Renal pelvis (tissue), 12 donors: ENCODE data around the gene BRD1. TPM values are rescaled to one million over a fixed set of nuclear protein-coding genes. Genes with fewer than 3 reads are reported as not detected.

Experiments used
- DNase-seq: peaks from one replicate; pipeline ENCODE4 v3.0.0-alpha.2; 2013
- long read RNA-seq, 16 experiments: transcript quantifications; one replicate each; lab custom pipeline, GENCODE V29; 2026
- polyA plus RNA-seq, 3 donors: library from polyadenylated mRNA; unstranded; fragments of 120-200 nt; gene quantifications; one replicate each; pipeline ENCODE4 v1.2.1, GENCODE V29; 2013; ENCODE audit not compliant: insufficient read length in 3 of 3

The BRD1 gene
- polyA plus RNA-seq, result 10 to 100 TPM; 38.2 to 43.4 (median 38.6) TPM
- long read RNA-seq, donor 1, partial matches to known transcripts, result 5 of 5 reads
- long read RNA-seq, donor 1, other reads (novel, unspliced or antisense), result 0 of 5 reads
- long read RNA-seq, donor 2, full-length matches to known transcripts, result 1 of 1 reads
- long read RNA-seq, donor 2, partial matches to known transcripts, result 0 of 1 reads
- long read RNA-seq, donor 2, other reads (novel, unspliced or antisense), result 0 of 1 reads
- long read RNA-seq, donor 3, full-length matches to known transcripts, result 2 of 2 reads
- long read RNA-seq, donor 3, partial matches to known transcripts, result 0 of 2 reads
- long read RNA-seq, donor 3, other reads (novel, unspliced or antisense), result 0 of 2 reads
- long read RNA-seq, donor 4, full-length matches to known transcripts, result 1 of 7 reads
- long read RNA-seq, donor 4, partial matches to known transcripts, result 6 of 7 reads
- long read RNA-seq, donor 4, other reads (novel, unspliced or antisense), result 0 of 7 reads
- long read RNA-seq, donor 5, full-length matches to known transcripts, result 1 of 1 reads
- long read RNA-seq, donor 5, partial matches to known transcripts, result 0 of 1 reads
- long read RNA-seq, donor 5, other reads (novel, unspliced or antisense), result 0 of 1 reads
- long read RNA-seq, donor 6, full-length matches to known transcripts, result 2 of 11 reads
- long read RNA-seq, donor 6, partial matches to known transcripts, result 9 of 11 reads
- long read RNA-seq, donor 6, other reads (novel, unspliced or antisense), result 0 of 11 reads
- long read RNA-seq, donor 7, full-length matches to known transcripts, result 1 of 1 reads
- long read RNA-seq, donor 7, partial matches to known transcripts, result 0 of 1 reads
- long read RNA-seq, donor 7, other reads (novel, unspliced or antisense), result 0 of 1 reads
- long read RNA-seq, donor 8, partial matches to known transcripts, result 5 of 5 reads
- long read RNA-seq, donor 8, other reads (novel, unspliced or antisense), result 0 of 5 reads
- long read RNA-seq, donor 9, full-length matches to known transcripts, result 1 of 12 reads
- long read RNA-seq, donor 9, partial matches to known transcripts, result 11 of 12 reads
- long read RNA-seq, donor 9, other reads (novel, unspliced or antisense), result 0 of 12 reads
- long read RNA-seq, donor 10, partial matches to known transcripts, result 16 of 16 reads
- long read RNA-seq, donor 10, other reads (novel, unspliced or antisense), result 0 of 16 reads
- long read RNA-seq, donor 11, result 0 reads
- long read RNA-seq, donor 12, full-length matches to known transcripts, result 2 of 10 reads
- long read RNA-seq, donor 12, partial matches to known transcripts, result 8 of 10 reads
- long read RNA-seq, donor 12, other reads (novel, unspliced or antisense), result 0 of 10 reads
- long read RNA-seq, donor 13, partial matches to known transcripts, result 10 of 10 reads
- long read RNA-seq, donor 13, other reads (novel, unspliced or antisense), result 0 of 10 reads
- long read RNA-seq, donor 14, full-length matches to known transcripts, result 2 of 14 reads
- long read RNA-seq, donor 14, partial matches to known transcripts, result 12 of 14 reads
- long read RNA-seq, donor 14, other reads (novel, unspliced or antisense), result 0 of 14 reads
- long read RNA-seq, donor 15, full-length matches to known transcripts, result 2 of 8 reads
- long read RNA-seq, donor 15, partial matches to known transcripts, result 6 of 8 reads
- long read RNA-seq, donor 15, other reads (novel, unspliced or antisense), result 0 of 8 reads
- long read RNA-seq, donor 16, partial matches to known transcripts, result 8 of 8 reads
- long read RNA-seq, donor 16, other reads (novel, unspliced or antisense), result 0 of 8 reads

DNA sequence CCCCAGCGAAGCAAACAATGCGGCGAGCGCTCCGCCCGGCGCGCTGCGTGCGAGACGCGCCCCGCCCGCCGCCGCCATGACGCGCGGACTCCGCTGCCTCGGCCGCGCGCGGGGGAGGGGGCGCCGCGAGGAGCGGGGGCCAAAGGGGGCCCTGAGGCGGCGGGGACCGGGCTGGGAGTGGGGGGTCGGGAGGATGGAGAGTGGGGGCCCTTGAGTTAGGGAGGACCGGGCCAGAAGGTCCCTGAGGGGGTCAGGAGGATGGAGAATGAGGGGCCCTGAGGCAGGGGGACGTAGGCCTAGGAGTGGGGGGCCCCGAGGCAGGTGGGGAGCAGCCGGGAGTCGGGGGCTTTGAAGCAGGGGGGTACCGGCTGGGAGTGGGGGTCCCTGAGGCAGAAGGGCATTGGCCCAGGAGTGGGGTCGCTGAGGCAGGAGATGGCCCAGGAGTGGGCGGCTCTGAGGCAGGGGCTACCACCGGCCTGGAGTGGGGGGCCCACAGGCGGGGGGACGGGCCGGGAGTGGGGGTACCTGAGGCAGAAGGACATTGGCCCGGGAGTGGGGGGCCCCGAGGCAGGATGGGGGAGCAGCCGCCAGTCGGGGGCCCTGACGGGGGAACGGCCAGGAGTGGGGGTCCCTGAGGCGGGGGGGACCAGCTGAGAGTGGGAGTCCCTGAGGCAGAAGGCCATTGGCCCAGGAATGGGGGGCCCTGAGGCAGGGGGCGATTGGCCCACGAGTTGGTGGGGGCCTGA, at the start of gene BRD1:
BRD1 (minus strand) TSS at position 21 of the 746 bp plus-strand sequence. CDS start 3,556 bp downstream, outside the sequence.
- DNase-seq, result peak; percentile 60

DNA sequence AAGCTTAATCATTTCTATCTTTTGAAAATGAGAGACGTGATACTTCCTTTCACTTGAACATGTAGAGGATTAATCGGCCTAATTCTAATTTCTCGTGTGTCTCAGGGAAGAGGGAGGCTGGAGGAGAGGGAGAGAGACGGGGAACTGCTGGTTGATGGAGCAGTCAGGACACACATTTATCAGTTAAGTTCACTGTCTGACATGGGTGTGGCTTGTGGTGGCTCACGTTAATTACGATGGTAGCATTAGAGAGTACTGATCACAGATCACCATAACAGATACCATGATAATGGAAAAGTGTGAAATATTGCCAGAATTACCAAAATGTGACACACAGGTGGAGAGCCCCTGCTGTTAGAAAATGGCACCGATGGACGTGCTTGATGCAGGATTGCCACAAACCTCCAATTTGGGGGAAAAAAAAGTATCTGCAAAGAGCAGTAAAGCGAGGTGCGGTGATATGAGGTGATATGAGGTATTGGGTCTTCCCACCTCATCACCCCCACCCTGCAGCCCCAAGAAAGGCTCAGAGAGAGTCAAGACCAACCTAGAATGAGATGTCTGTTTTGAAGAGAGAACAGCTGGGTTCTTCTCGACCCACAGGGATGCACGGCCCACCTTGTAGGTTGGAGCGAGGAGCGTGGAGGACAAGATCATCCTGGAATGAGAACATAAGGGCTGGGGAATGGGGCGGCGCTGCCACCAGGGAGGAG, 45.7 kb upstream of the BRD1 start:
- no peak for DNase-seq

DNA sequence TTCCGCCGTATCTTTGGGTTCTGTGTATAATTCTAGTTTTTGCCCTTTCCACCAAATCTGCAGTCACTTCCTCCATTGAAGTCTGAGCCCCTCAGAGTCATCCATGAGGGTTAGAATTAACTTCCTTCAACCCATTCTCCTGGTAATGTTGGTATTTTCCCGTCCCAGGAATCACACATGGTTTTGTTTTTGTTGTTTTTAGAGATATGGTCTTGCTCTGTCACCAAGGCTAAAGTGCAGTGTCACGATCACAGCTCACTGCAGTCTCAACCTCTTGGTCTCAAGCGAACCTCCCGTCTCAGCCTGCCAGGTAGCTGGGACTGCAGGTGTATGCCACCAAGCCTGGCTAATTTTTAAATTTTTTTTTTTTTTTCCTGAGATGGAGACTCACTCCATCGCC, 44.7 kb upstream of the BRD1 start:
- DNase-seq, result no peak

DNA sequence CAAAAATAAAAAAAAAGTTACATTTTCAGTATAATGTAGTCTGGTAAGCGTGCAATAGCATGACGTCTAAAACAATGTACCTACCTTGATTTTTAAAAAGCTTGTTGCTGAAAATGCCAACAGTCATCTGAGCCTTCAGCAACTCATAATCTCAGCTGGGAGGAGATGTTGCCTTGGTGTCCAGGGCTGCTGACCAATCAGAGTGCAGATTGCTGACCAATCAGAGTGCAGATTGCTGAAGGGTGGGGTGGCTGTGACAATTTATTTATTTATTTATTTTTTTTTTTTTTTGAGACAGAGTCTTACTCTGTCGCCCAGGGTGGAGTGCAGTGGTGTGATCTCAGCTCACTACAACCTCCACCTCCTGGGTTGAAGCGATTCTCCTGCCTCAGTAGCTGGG, 43.8 kb upstream of the BRD1 start:
- no peak for DNase-seq

DNA sequence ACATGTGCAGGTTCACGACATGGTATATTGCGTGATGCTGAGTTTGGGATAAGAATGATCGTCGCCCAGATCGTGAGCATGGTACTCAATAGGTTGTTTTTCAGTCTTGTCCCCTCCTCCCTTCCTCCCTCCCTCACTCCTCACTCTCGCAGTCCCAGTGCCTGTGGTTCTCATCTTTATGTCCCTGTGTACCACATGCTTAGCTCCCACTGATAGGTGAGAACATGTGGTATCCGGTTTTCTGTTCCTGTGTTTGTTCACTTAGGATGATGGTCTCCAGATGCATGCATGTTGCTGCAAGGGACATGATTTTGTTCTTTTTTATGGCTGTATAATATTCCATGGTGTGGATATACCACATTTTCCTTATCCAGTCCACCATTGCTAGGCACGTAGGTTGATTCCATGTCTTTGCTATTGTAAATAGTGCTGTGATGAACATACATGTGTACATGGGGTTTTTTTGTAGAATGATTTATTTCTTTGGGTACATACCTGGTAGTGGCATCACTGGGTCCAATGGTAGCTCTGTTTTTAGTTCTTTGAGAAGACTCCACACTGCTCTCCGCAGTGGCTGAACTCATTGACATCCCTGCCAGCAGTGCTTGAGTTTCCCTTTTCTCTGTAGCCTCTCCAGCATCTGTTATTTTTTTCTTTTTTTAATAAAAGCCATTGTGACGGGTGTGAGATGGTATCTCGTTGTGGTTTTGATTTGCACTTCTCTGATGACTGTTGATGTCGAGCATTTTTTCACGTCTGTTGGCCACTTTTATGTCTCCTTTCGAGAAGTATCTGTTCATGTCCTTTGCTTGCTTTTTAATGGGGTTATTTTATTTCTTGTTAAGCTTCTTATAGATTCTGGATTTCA, 42.4 kb upstream of the BRD1 start:
- DNase-seq, result no peak

DNA sequence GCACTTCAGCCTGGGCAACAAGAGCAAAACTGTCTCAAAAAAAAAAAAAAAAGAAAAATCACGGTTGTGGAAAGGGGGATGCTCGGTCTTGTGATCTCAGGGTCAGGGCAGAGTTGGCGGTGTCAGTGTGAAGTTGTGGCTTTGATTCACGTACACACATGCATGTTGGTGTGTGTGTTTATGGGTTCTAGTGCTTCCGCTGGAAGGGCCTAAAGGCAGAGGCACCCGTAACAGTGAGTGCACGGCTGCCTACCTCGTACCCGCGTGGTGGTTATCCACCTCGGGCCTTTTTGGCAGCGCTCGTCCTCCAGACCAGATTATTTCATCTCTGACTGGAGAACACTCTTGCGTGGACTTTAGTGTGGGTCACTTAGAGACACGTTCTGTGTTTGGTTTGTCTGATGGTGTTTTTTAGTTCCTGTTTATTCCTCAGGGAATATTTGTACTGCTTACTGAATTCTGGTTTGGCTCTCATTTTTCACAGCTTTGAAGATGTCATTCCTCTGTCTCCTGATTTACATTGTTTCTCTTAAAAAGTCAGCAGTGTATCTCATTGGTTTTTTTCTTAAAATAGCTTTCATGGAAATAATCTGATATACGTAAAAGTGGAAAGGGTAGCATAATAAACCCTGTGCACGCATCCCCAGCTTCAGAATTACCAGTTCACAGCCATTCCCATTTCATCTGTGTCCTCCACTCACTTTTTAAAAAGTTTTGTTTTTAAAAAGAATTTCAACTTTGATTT, 41.6 kb upstream of the BRD1 start:
- no peak for DNase-seq

DNA sequence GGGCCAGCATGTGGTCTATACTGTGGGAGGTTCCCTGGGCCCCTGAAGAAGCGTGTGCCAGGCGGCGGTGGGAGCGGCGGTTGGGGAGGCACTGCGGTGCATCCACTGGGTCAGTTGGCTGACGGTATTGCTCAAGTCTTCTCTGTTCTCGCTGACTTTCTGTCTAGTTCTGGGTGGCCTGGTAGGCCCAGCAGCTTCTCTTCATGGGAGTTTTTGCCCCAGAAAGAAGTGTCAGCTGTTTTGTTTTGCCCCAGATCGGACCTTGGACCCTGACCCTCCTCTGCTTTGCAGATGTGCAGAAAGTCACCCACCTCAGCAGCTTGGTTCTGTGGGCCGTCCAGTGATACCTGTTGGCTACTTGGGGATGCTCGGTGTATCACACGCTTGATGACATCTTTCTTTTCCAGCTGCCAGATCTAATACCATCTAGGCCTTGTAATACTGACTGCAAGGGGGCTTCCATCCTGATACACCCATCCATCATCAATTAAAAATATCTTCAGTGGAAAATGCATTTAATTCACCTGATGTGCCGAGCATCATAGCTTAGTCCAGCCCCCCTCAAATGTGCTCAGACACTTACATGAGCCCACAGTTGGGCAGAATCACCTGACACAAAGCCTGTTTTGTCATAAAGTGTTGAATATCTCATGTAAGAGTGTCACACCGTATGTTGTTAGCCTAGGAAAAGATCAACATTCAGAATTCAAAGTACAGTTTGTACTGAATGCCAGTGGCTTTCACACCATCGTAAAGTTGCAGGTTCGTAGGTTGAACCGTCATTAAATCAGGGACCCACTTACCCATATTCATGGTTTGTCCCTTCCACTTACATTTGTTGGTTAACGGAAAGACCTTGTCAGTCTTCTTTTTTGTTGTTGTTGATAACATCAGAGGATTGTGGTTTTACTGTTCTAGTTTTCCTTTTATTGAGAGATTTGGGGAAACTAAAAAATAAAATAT, 39.9 kb upstream of the BRD1 start:
- no peak for DNase-seq

DNA sequence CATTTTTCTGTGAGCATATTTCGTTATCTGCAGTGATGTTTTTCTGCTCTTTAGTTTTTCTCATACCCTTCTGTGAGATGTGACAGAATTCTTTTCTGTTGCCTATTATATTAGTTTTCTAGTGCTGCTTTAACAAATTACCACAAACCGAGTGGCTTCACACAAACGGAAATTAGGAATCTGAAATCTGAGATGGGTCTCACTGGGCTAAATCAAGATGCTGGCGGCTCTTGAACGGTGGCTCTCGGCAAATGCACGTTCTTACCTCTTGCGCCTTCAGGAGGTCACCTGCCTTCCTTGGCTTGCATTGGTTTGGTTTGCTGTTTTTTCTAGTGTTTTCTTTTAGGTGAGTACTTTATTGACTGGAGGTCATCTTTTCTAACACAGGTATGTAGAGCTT, 39.0 kb upstream of the BRD1 start:
- no peak for DNase-seq

DNA sequence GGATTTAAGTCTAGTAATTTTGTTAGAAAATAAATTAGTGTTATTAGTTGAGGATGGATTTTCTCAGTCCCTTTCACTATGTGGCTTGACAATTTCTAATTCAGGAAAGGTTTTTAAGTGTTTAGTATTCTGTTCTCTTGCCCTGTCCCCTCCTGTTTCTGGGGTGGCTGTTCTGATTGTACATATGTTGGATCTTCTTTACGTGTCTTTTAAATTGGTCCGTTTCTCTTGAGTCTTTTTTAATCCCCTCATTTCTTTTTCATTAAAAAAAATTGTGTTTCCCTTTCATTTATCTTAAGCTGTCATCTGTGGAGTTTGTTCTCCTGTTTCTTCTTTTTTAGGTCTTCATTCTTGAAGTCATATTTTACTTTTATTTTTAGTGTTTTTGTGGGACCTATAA, 38.5 kb upstream of the BRD1 start:
- DNase-seq, result no peak

DNA sequence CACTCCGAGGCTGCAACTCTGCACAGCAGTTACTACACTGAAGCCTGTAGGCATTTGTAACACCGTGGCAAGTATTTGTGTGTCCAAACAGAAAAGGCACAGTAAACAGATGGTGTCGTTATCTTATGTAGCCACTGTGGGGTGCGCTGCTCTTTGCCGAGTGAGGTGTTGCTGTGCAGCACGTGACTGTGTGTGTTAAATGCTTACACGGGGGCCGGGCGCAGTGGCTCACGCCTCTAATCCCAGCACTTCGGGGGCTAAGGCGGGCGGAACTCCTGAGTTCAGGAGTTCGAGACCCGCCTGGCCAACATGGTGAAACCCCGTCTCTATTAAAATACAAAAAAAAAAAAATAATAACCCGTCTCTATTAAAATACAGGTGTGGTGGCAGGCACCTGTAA, 37.5 kb upstream of the BRD1 start:
- no peak for DNase-seq

DNA sequence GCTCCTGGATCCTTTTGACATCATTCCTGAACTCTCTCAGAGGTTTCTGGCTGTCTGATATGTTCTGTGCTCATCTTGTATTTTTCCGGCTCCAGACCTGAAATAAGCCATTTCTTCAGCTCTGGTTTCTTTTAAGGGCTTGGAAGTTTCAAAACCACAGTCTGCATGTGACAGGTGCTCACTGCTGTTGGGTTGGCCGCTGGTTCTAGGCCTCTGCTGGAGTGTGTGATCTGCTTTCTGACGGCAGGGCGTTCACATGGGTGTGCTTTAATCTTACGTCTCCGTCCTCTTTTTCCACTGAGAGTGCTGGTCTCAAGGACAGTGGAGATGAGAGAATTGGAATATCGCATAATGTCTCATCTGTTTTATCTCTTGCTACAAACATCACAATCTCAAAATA, 36.3 kb upstream of the BRD1 start:
- no peak for DNase-seq

DNA sequence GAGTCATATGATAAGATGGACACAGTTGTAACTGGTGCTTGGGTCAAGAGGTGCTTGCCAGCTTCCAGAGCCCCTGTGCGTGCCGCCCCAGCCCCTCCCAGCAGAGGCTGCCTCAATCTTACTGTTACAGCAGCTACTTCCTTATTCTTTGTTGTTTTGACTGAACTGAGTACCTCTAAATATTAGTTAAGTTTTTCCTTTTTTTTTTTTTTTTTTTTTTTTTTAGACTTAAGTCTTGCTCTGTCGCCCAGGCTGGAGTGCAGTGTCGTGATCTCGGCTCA, 34.8 kb upstream of the BRD1 start:
- no peak for DNase-seq

DNA sequence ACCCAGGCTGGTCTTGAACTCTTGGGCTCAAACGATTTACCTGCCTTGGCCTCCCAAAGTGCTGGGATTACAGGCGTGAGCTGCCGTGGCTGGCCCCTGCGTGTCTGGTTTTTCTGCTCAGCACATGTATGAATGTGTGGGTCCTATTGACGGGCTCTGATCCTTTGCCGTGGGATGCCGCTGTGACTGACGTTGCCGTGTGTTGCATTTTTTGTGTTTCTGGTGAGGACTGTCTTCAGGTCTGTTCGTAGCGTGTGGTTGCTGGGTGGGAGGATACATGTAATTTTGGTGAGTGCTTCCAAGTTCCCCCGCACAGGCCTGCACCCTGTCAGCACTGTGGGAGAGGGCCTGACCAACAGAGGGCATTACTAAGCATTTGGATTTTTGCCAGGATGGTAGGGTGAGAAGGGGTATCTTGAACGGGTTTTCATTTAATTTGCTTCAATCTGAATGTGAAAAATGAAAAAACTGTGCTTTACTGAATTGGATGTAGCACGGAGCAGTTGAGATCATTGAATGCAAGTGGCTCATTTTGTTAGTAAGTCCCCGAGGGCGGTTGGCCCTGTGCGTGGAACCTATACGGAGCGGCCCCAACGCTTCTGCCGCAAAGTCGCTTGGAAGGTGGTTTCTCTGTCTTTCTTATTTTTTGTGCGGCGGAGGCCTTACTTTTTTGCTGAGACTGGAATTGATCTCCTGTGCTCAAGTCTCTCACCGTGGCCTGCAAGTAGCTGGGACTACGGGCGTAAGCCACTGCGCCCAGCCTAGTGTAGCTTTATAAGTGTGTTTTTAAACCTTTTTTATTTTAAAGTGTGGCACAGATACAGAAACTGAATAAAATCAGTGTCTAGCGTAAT, 34.2 kb upstream of the BRD1 start:
- DNase-seq, result no peak

DNA sequence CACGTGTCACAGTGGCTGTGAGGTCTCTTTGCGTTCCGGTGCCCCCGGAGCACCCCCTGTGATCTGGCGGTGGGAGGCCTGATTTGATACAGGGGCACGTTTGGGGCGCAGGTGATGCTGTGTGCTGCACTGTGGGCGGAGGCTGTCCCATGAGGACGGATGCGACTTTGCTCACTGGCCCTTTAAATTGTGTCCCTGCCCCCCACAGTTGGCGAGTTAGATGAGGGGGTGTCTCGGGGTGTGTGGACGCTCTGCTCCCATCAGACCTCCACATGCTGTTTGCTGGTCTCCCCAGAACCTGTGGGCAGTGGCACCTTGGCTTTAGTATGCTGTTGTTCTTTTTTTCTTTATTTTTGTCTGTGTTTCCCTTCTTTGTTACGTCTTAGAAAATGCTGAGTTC, 31.2 kb upstream of the BRD1 start:
- DNase-seq, result no peak

DNA sequence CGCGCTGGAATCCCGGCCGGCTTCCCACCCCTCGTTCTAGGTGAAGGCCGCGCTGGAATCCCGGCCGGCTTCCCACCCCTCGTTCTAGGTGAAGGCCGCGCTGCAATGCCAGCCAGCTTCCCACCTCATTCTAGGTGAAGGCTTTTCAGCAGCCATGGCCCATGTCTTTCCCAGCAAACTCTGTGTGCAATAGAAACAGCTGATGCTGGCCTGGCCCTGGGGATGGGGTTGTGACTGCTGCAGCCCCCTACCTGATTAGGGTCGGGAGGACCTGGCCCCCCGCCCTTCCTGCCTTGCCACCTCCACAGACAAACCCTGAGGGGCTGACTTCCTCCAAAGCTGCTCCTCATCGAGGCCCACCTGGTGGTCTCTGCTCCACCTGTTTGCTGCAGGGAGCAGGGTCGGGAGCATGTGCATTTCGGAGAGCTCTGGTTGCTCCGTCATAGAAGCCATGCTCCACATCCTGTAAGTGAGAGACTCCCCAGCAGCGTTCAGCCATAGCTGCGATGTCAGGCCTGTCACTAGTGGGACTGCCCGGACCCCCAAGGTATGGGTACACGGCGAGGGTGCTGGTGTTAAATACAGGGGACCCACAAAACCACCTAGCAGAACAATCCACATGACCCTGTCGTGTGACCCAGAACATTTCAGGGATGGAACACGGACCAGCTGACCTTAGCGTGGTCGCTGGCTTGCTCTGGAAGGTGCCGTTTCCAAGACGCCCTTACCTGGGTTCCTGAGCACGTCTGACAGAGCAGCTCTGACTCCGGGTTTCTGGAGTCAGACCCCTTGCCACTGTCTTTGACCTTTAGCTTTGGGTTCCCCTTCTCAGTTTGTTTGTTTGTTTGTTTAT, 29.3 kb upstream of the BRD1 start:
- no peak for DNase-seq
